Stimulated activated naive CD4-positive, alpha-beta T cell (primary cell): ENCODE measurements around the gene CAMK2B.

Source experiments
- DNase-seq, 6 experiments: peaks; one replicate each; lab custom pipeline; 2025; lab: John Stamatoyannopoulos, UW

Gene CAMK2B

DNA sequence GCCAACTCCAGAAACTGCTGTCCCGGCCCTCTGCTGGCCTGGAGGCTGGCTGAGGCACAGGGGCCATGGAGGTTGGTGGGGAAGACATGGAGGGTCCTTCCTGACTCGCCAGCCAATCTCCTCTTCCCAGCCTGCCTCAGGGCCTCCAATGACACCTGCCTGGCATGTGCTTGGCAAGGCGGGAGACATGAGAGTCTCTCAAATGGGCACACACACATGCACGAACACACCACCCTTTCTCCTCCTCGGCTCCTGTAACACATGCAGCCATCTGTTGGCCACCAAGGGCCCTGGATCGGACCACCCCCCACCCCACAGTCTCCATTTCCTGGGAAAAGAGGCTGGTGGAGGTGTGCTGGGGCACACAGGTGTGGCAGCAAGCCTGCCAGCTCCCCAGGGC, 68.2 kb downstream of the CAMK2B start:
- no peak for DNase-seq

DNA sequence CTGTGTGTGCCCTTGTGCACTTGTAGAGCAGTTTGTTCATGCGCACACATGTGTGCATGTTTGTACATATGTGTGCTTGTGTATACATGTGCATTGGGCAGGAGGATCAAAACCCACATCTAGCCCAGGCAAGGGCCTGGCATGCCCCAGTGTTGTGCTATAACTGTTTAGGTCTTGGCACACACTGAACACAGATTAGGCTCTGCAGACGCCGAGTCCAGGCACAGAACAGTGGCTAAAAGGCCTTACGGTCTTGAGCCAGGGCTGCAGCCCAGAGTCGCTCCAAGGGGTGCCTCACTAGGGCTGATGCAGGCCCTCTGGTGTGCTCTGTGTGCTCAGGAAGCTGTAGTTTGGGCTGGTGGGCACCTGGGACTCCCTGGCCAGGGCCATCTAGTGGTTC, 68.9 kb downstream of the CAMK2B start:
- DNase-seq: no peak

DNA sequence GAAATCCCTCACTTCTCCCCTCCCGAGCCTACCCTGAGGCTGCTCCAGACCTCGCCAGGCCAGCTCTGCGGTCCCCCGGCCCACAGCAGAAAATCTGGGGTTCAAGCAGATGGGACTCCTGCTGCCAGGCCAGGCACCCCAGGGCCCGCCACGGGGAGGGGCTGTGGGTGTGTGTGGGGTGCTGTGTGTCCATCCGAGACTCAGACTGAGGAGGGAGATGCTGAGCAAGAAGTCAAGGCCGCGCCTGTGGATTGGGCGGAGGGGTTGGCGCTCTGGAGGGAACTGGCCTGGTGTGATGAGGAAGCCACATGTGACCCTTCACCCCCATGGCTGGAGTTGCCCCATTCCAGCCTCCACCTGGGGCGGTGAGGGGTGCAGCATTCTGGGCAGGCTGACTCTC, 73.5 kb downstream of the CAMK2B start:
- DNase-seq: no peak

DNA sequence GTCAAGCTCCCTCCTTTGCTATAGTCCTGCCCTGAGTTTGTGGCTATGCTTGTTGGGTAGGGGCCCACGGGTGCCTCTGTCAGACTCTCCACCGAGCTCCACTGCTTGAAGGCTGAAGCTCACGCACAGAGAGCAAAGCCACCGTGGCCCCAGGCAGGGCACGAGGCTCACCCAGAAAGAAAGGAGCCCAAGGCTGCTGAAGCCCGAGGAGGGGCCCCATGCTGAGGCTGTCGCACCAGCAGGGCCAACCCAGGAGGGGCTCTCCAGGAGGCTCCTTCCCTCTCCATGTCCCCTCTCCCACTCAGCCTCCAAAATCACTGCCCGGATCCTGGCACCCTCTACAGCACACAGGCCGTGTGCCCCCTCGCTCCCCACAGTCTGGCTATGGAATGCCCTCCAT, 74.1 kb downstream of the CAMK2B start:
- no peak for DNase-seq

DNA sequence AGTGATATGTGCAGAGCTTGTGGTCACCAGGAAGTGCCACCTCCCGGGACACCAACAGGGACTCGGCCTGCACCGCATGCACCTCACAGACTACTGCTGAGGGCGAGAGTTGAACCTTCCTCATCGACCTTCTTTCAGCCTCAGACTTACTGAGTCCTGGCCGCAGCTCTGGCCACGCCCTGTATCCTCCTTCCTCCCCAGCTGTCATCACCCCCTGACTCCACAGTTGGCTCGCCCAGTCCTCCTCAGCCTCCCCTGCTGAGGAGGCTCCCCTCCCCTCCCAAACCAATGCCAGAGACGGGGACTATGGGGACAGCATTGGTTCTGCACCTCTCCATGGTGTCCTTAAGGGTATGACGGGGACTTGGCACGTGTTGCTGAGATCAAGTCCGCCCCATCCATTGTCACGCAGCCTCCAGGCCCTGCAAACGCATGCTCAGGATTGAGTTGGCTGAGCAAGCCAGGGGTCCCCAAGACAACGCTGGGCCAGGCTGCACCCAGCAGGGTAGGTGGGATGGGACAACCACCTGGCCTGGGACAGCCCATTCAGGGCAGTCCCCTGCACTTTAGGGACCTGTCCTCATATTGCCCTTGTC, 75.7 kb downstream of the CAMK2B start:
- DNase-seq: no peak

DNA sequence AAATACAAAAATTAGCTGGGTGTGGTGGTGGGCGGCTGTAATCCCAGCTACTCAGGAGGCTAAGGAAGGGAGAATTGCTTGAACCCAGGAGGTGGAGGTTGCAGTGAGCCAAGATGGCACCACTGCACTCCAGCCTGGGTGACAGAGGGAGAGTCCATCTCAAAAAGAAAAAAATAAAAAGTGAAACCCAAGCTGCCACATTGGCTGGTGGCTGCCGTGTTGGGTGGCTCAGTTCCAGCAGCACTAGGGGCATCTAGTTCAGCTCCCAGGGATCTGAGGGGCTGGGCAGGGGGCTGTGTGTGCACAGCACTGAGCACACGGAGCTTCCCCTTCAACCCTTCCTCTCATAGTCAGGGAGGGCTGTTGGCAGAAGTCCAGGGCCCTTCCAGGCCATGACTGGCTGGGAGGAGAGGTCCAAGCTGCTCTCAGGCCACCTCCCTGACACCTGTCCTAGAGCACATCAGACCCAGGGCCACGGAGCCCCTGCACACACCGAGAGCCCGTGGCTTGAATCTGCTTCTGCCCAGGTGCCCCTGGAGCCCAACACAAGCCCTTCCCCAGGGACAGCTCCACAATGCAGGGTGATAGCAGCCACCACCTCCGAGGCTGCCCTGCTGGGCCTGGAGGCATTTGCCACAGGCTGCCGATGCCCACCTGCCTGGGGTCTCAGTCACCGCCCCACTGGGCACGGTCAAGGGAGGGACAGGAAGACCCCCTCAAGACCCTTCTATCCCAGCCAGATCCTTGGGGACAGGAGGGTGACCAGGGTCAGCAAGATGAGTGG, 77.3 kb downstream of the CAMK2B start:
- no peak for DNase-seq

DNA sequence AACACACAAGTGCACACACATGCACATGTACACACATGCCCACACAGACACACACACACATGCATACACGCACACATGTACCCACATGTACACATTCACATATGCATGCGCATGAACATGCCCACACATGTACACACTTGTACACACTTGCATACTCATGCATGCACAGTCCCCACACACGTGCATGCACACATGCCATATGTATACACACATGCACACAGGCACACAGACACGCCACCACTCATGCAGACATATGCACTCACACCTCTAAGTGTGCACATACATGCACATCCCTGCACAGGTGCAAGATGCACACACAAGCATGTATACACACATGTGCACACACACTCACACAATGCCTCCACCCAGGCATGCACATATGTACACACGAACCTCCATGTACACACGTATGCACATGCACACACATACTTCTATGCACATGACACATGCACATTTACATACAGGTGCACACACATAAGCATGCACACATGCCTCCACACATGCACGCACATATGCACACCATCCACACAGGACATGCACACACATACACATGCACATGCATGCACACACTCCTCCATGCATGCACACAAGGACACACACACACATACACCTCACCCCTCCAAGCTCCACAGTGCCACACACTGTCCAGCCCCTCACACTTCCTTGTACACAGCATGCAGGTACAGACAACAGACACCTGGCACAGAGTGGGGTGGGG, 78.8 kb downstream of the CAMK2B start:
- no peak for DNase-seq

DNA sequence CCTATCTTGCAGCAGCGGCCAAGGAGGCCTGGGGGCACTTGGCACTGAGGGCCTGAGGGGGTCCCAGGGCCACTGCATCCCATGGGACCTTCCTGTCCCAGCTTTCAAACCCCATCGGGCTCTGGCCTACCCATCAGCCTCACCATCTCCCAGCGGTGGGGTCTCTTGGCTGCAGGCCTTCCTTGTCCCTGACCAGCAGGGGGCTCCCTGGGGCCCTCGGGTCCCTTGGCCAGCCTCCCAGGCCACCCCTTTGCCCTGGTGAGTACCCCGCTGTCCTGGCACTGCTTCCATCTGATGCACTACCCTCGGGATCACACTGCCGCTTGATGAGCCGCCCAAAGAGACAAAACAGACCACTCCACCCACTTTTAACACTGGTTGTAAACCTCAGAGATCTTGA, 81.1 kb downstream of the CAMK2B start:
- DNase-seq: peak in 2 of 6 experiments; percentile 8 to 11

DNA sequence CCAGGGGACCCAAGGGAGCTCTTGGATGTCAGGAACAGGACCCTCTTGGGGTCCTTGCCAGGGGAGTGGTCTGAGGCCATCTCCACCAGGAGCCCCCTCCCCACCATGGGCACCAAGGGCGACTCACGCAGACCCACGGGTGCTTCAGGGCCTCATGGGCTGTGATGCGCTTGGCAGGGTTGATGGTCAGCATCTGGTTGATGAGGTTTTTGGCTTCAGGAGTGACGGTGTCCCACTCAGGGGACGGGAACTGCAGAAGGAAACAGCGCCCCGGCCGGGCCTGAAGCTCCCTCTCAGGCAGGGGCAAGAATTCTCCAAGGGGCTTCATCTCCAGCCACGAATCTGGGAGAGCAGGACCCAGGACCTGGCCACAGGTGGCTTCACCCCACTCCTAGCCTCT, 83.3 kb downstream of the CAMK2B start:
- no peak for DNase-seq

DNA sequence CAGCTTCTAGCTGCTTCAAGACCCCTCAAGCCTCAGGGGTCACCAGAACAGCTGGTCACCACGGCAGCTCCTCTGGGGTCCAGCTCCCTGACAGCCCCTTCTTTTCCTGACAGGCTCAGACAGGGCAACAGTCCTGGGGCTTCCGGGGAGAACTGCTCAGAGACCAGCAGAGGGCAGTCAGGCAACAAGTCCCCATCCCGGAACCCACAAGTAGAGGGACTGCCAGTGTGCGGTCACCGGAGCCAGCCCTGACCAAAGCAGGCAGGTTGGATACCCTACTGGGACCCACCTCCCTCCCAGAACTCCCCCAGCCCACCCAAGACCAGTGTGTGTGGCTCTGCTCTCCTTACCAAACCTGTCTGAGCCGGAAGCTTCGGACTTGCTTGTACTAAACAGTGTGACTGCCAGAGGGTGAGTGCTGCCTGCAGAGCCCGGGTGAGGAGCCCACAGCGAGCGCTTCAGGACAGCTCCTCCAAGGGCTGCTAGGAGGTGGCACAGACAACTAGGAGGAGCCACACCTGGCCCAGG, 84.3 kb downstream of the CAMK2B start:
- DNase-seq: peak; percentile 31 to 74 (median 44)

DNA sequence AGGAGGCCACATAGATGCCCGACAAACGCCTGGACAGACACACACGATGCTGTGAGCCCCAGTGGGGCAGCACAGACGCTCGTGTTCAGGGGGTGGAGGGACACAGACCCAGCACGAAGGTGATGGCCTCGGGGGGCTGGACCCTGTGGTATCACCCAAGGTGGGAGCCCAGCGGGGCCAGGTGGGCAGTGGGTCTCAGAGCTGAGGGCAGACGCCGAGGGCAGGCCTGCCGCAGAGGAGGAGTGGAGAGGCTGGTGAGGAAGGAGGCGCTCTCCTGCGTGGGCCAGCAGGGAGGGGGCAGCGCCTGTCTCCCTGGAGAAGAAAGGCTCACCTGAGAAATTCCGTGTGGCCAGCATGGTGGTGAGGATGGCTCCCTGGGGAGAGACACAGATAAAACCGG, 85.0 kb downstream of the CAMK2B start:
- no peak for DNase-seq

DNA sequence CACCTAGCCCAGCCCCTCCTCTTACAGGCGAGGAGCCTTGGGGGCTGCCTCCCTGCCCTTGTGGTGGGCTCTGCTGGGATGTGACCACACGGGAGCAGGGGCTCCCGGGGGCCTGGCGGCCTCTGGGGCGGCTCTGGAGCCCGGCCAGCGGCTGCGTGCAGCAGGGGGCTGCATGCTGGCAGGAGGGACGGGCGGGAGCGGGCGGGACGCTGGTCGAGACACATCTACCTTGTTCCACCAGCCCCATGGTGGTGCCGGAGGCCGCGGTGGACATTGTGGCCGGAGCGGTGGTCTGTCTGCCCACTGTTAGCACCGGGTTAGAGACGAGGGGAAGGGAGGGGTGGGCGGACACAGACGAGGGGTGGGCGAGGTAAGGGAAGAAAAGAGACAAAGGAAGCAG, 86.0 kb downstream of the CAMK2B start:
- DNase-seq: no peak

DNA sequence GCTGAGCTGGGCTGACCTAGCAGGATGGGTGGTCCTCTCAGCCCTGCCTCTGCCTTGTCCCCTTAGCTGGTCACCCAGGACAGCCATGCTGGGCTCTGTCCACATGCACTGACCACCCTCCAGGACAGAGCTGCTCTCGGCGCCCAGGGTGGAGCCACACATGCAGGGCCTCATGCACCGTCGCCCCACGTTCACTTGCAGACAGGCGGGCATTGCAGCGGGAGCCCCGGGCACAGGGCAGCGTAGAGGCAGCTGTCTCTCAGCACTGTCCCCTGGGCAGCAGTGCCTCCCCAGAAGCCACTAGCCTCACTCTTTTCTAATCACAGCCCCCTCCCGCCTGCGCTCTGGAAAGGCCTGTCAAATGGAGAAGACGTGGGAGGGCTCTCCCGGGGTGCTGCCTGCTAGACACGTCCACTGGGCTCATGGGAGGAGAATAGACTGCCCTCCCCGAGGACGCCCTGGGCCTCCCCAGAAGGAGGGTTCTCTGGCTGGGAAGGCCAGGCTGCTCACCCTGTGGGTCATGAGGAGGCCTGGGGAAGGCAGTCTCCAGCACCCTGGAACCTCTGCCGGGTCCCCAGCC, 87.2 kb downstream of the CAMK2B start:
- DNase-seq: no peak

DNA sequence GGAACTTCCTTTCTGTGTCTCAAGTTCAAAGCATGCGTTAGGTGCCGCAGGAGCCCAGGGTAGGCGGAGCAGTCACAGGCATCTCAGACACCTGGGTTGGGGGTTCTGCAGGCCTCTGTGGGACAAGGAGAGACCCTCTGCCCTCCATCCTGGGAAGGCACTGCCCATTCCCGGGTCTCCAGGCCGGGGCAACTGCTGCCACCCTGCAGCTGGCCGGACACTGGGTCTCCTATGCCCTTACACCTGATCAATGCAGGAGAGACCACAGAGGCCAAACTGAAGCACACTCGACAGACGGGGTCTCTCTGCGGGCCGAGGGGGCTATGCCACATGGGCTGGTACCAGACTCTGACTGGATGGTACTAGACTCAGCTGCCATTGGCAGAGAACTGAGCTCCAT, 87.7 kb downstream of the CAMK2B start:
- DNase-seq: no peak

DNA sequence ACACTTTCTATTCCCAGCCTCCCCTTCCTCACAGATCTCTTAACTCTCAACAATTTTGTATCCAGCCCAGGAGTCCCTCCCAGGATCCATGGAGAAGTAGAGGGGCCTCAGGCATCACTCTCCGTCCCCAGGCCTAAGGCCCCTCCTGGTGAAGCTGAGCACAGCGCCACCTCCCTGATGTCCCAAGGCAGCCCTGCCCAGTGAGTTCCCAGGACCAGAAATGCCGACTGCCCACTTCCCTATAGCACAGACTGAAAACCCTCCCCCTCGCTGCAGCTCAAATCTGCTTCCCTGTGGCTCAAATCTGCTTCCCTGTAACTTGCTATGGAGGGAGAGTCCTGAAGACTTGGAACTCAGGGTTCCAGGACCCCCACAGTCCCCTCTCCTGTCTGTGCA, 89.1 kb downstream of the CAMK2B start:
- DNase-seq: no peak

DNA sequence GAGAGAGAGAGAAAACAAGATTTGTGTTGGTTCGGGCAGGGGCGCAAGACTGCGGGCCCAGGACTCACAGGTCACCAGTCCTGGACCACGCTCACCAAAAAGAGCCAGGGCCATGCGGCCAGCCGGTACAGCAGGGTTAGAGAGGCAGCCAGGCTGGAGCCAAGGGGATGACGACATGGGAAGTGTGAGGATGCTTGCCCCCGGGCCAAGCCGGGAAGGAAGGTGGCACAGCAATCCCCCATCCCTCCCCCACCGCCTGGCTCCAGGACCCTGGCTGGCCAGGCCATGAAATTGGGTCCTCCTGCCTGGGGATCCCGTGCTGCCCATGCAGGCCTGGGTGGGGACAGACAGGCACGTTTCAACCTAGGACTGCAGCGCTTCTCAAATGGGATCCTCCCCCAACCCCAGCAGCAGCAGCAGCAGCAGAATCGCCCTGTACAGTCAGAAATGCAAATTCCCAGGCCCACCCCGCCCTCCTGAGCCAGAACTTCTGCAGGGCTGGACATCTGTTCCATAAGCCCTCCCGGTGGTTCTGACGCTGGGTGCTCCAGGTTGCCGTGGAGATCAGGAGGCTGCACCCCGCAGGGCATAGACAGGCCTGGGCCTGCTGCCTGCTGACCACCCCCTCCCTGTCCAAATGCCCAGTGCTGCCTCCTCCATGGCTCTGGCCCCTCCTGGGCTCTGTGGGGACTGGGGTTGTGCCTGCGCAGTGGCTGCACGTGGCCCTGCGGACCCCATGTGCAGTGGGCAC, 89.6 kb downstream of the CAMK2B start:
- no peak for DNase-seq

DNA sequence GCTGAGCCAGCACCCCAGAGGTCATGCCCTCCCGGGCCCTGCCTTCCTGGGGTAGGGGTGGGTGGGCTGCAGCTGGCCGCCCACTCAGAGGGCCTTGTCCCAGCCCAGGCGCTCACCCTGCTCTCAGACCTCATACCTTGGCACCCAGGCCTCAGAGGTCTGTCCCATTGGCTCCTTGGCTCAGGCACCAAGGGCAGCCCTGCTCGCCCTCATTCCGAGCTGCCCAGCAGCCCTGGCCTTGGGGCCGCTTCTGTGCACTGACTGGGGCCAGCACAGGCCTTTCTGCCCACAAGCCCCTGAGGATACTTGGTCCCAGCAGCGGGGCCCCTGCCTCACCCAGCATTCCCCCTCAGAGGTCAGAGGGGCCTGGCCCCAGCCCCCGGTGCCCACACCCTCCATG, 90.3 kb downstream of the CAMK2B start:
- no peak for DNase-seq

DNA sequence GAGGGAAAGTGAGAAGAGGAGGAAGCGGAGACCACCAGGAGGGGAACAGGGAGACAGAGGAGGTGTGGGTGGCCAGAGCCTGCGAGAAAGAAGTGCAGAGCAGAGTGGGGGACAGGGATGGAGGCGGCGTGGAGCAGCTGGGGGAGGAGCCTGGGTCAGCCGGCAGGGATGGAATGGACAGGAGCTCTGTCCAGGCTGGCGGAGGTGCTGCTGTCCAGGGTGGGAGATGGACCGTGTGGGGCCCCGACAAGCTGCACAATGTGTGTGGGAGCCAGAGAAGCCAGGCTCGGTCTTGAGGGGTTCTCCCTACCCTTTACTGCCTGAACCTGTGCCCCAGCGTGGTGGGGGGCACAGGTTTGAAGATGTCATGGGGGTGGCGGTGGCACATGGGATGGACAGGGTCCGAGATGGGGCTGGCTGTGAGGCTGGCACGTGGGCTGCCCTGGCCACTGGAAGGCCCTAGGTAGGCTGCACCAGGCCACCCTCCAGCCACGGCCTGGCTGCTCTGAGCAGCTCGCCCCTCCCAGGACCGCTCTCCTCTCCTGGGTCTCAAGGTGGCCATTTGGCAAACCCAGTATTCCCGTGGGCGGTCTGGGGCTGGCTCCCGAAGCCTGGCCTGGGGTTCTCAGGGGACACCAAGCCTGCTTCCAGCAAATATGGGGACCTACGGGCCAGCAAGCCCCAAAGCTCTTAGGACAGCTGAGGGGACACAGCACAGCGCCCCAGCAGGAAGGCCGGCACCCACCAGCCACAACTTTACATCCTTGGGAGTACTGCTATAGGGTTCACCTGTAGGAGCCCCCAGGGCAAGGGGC, 92.3 kb downstream of the CAMK2B start:
- no peak for DNase-seq

DNA sequence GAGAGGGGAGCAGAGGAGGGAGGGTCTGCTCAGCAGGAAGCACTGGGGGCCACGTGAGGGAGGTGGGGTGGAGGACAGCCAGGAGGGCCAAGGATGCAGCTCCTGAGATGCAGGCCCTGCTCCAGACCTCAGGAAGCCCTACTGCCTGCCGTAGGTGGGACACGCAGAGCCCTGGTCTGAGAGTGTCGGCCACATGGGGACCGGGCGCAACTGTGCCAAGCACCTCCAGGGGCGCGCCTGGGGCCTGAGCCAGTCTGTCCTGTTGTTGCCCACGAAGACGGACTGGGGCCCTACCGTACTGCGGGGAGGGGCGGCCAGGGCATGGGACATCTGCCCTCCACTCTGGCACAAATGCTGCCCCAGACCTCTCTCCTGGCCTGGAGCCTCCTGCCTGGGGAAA, 93.0 kb downstream of the CAMK2B start:
- no peak for DNase-seq

DNA sequence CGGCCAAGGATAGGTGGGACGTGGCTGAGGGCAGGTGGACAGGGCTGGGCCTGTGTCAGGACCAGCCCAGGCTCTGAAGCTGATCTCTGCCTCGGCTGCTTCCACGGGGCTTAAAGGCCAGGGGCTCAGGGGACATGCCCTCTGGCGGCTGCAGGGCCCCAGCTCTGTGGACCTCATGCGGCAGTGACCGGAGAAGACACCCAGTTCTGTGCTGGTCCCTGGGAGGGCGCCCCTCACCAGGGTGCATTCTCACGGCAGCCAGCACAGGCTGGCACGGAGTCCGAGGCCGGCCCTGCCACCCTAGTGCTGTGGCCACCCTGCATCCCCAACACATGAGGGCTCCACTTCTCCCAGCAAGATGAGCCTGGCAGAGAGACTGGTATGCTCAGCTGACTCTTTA, 94.3 kb downstream of the CAMK2B start:
- no peak for DNase-seq

DNA sequence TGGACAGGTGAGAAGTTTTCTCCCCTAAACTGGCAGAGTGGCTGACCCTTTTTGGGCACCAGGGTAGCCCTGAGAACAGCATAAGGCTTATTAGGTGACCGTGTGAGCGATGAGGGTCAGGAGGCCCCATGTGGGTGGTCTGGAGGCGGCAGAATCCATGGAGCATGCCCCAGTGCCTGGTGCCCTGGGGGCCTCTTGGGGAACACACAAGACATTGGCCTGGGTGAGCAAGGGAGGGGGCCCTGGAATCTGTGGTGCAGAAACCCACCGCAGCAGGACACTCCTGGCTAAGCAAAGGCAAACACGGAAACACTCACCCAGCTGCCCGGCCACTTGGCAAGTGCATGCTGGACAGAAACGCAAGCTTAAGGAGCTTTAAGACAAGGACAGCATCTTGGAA, 95.1 kb downstream of the CAMK2B start:
- DNase-seq: no peak
